Measurements from ENCODE around the gene WBP4.
"Not testable (repeated sequence)": the region's sequence is repeated elsewhere in the genome, so short reads cannot be mapped to it uniquely, and the experiment has no call there.

WBP4 gene, protein sequence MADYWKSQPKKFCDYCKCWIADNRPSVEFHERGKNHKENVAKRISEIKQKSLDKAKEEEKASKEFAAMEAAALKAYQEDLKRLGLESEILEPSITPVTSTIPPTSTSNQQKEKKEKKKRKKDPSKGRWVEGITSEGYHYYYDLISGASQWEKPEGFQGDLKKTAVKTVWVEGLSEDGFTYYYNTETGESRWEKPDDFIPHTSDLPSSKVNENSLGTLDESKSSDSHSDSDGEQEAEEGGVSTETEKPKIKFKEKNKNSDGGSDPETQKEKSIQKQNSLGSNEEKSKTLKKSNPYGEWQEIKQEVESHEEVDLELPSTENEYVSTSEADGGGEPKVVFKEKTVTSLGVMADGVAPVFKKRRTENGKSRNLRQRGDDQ

DNA sequence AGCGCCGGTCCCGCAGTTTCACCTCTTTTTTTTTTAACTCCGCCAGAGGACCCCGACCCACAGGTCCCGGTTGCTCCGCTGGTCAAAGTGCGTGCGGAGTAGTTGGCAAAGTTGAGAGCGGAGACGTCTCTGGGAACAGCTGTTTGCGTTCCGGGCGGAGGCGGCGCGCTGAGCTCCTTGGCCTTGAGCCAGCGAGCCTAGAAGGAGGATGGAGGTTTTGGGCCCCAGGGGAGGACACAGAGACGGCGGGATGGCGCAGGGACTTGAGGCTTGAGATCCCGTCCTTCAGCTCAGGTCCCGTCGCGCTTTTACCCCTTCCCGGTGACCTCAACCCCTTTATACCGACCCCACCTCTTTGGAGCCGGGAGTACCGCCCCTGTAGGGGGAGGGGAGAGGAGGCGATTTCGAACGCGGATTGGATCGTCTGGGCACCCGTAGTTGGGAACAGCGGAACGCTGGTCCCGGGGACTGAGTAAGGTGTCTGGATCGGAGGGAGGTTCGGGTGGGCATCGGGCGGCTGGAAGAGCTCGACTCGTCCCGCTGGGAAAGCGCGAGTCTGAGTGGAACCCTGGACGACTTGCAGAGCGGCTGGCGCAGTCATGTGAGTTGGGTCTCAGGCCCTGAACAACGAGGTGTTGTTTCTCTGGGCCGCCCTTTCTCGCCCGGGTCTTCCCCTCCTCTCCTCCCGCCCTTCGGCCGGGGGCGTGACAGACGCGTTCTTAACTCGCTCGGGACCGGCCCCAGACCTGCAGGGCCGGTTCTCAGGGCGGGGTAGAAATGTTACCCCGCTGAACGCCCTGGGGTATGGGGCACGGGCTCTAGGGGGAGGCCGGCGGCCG is at the start of gene WBP4:
Gene WBP4, plus strand, starts transcription at position 435 of the 839 bp plus-strand sequence. Its CDS starts 165 bp downstream, at position 600.
- peak; percentile 94 for DNase-seq

DNA sequence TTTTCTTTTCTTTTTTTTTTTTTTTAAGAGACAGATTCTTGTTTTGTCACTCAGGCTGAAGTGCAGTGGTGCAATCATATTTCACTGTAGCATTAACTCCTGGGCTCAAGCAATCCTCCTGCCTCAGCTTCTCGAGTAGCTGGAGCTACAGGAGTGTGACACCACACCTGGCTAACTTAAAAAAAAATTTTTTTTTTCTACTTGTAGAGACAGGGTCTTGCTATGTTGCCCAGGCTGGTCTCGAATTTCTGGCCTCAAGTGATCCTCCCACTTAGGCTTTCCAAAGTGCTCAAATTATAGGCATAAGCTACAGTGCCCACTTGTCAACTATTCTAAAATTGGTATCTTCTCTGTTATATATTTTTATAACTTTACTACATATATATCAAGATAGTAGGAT is 48.8 kb upstream of the WBP4 start:
- DNase-seq, result no peak

DNA sequence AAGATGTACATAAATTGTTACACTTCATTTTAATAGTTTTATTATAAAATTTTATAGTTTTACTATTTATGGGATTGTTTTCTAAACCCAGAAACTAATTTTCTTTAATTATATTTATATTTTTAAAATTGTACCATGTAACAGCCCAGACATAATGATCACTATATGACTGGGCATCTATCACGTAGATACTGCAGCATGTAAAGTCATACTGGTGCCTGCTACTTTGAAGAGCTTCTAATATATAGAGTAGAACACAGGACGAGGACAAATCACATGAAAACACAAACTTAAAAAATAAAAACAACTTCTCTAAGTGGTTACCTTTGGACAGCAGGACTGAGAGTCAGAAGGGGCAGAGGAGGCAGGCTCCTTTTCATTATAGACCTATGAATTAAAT is 47.5 kb upstream of the WBP4 start:
- no peak for DNase-seq

DNA sequence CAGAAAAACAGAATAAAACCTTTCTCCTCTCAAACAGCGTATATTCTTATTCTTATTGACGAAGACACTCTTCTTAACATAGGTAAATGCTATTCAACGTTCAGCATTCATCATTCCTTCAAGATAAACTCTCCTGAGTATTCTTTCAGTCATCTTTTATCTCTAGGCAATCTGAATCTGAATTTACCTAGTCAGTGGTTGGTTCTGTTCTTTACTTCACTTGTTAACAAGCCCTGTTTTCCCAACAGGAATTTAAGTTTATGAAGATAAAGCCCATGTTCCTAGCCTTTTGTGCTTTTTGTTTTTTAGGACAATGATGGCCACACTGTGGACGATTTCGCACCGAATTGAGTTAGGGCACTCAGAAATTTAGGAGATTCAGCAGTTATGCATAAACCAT is 45.4 kb upstream of the WBP4 start:
- DNase-seq, result no peak

DNA sequence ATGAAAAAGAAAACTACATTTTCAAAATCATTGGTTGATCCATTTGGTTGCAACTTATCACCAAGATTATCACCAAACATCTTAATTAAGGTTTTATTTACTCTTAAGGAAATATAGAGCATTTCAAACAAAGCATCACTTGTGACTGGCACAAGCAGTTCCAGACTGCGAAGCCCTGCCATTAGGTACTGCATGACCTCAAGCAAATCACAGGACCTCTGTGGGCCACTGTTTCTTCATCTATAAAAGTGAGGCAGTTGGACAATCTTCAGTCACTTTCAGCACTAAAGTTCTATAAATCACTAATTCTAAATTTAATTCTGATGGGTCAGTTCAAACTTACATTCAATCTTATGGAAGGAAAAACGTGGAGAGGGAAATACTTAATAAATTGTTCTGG is 44.1 kb upstream of the WBP4 start:
- DNase-seq, result no peak

DNA sequence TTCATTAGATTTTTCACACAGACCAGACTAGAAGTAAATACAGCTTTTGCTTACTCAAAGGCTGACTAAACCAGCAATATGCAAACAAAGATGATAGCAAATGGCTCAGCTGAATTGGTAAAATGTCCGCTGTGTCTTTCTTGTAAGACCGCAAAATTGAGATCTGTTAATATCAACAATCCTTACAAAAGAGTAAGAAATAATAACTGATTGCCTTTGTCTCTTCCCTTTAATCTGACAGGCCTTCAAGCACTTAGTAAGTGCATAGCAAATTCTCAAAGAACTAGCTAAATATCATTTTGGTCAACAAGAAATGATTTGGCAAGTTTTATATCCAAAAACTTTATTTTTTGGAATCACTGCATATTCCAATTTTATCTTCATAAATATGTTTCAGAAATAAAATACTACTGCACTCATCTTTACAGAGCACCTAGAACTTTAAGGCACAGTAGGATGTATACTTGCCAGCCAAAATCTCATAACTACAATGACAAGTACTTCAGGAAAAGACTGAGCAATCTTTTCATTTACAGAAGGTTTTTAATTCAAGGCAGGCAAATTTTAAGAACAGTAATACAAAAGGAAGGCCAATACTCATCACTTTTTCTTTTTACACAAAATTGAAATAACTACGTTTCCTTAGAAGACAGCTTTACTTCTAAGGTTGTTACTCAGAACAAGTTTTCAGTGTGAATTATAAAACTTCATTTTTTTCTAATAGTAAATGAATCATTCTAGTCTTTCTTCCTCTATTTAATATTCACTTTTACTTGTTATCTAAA is 43.3 kb upstream of the WBP4 start:
- DNase-seq, result no peak

DNA sequence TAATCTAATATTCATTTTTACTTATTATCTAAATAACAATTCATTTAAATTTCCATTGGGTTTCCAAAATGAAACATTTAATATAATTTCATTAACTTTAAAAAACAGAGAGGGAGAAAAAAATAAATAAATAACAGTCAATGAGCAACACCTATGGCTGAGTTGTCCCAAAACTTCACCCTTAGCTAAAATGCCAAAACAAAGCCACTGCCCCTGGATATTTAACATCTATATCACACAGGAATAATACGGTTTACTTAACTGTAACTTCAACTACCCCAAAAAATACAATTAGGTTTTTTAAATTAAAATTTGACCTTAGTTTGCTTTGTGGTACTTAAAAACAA is 42.7 kb upstream of the WBP4 start:
- DNase-seq, result no peak

DNA sequence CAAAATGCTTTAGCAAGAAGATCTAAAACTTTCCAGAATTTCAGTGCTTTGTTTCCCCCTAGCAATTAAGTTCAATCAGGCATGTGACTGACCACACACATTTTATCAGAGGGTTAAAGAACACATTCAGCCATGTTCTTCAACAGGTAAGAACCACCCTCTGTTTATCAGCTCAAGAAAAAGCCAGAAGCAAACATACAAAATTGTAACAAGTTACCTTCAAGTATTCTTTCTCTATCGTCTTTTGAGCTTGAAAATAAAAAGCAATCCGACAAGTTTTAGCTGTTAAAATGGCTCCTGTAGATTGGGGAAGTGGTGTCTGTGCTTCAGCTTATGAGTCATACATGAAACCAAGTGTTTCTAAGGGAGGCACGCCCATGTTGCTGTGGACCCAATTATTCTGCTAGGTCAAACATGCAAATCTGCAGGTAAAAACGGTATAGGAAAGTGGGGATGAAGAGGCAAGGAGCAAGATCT is 42.3 kb upstream of the WBP4 start, which contains the start of gene ELF1:
Gene ELF1, minus strand, starts transcription at position 306 of the 477 bp plus-strand sequence. CDS start 37,262 bp downstream, outside the sequence.
- peak; percentile 76 for DNase-seq

DNA sequence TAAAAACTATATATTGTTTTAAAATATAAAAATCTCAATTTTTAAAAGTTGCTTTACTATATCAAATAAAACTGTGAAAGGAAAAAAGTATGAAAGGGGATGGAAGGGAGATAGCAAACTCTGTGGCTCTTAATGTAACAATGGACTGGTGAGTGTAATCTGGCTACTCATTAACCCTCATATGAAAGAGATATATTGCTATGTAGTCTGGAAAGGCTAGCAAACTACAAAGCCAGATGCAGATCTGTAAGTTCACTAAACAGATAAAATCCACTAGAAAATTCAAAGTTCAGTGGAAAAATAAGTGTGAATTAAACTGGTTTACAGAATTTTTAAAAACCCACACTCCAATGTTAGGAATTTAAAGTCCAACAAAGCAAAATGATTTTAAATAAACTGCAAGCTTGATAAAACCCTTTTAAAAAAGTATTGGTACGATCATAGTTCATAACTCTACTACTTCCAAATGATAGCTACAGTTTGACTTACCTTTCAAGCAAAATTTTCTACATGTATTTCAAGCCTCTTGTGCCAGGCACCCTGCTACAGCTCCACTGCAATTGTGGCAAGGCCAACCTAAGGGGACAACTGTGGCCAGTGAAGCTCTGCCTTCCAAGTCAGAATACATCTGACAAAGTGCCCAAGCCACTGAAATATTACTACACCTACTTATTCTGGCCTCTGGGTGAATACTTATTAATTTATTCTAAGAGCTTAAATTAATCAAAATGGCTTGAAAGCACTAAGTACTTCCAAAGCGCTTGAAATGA is 41.5 kb upstream of the WBP4 start:
- peak; percentile 57 for DNase-seq

DNA sequence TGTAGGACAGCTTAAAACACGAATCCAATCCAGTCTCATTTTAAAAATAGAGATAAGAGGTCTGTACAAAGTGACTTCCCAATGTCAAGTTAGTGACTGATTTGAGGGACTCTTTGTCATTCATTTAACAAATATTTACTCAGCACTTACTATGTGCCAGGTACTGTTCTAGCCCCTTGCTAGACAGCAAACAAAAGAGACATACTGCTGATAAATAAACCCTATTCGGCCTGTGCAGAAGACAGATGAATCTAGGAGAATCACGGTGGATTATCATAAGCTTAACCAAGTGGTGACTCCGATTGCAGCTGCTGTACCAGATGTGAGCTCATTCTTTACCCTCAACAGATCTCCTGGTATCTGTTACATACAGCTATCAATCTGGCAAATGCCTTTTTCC is 35.8 kb upstream of the WBP4 start:
- DNase-seq, result no peak

DNA sequence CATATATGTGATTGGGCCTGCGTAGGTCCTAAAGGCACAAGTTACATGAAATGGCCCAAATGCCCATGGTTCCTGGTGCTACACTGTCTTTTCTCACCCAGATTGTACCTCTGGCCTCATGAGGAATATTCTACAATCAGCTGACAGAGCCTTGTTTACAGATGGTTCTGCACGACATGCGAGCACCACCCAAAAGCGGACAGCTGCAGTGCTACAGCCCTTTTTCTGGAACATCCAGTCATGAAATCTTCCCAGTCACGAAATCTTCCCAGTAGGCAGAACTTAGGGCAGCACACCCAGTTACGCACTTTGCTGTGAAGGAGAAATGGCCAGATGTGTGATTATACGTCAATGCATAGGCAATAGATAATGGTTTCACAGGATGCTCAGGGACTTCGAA is 34.5 kb upstream of the WBP4 start:
- no peak for DNase-seq

DNA sequence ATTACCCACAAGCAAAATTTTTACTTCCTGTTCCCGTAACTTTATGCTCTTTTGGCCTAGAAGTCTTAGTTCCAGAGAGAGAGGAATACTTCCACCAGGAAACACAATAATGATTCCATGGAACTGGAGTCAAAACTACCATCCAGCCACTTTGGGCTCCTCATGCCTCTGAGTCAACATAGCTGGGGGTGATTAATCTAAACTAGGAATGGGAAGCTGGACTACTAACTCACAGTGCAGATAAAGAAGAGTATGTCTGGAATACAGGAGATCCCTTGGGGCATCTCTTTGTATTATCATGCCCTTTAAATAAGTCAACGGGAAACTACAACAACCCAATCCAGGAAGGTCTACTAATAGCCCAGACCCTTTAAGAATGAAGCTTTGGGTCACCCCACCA is 33.3 kb upstream of the WBP4 start:
- DNase-seq, result no peak

DNA sequence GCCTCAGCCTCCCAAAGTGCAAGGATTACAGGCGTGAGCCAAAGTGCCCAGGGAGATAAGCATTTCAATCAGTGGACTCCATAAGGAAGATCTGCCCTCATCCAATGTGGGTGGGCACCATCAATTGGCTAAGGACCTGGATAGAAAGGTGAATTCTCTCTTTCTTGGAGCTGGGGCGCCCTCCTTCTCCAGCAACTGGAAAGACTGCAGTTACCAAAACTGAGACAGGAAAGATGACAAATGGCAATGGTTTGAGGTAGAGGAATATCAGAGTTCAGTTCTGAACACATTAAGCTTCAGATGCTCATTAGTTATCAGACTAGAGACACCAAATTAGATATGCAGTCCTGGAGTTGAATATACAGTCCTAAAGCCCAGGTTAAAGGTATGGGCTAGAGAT is 31.7 kb upstream of the WBP4 start:
- no peak for DNase-seq

DNA sequence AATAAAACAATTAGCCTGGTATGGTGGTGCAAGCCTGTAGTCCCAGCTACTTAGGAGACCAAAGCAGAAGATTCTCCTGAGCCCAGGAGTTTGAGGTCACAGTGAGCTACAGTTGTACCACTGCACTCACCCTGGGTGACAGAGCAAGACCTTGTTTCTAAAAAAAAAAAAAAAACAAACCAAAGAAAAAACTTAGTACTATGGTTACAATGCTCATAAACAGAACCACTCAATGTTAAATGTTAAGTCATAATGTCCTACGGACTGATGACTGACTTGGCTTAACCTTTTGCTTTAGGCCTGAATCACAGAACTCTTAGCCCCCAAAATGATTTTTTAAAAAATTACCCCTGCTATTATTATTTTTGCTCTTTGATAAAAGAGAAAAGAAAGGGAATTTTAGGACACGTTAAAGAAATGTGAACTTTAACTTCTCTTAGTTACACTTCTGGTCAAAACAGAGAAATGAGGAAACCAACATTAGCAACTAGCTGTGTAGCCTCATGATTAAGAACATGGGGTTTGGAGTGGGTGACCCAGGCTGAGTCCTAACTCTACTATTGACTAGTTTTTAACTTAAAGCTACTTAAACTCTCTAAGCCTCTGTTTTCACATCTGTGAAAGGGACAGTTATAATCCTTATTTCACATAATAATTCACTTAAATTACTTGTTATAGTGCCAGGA is 28.5 kb upstream of the WBP4 start:
- DNase-seq, result no peak

DNA sequence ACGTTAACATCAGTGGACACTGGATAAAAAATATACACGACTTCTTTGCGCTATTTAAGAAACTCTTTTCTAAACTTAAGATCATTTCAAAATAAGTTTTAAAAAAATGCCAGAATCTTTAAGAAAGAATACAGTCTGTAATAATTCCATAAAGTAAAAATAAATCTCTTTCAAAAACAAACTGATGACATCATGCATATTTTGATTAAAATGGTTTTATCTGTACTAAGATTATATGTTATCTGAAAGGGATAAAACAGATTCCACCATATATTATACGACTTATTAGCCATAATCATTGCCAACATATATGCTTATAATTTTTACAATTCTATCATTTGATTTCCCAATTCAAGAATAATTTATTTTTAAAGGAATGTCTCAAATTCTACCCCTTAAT is 26.9 kb upstream of the WBP4 start:
- no peak for DNase-seq

DNA sequence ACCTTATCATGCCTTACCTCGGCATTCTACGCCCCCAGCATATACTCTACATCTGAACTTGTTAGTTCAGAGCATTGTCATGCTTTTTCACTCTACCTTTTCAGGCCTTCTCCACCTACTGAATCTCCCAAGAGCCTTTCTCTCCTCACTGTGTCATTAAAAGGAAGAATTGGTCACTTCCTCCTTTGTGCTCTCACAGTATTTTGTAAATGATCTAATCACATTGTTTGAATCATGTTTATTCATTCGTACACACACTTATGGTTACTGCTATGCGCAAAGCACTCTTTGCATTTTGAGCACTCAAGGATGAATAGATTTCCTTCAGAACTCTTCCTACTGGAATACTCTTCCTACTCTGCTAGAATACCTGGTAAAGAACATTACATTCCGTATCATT is 26.4 kb upstream of the WBP4 start:
- DNase-seq, result peak; percentile 51

DNA sequence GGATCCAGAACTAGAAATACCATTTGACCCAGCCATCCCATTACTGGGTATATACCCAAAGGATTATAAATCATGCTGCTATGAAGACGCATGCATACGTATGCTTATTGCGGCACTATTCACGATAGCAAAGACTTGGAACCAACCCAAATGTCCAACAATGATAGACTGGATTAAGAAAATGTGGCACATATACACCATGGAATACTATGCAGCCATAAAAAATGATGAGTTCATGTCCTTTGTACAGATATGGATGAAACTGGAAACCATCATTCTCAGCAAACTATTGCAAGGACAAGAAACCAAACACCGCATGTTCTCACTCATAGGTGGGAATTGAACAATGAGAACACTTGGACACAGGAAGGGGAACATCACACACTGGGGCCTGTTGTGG is 24.8 kb upstream of the WBP4 start:
- DNase-seq, result not testable (repeated sequence)

DNA sequence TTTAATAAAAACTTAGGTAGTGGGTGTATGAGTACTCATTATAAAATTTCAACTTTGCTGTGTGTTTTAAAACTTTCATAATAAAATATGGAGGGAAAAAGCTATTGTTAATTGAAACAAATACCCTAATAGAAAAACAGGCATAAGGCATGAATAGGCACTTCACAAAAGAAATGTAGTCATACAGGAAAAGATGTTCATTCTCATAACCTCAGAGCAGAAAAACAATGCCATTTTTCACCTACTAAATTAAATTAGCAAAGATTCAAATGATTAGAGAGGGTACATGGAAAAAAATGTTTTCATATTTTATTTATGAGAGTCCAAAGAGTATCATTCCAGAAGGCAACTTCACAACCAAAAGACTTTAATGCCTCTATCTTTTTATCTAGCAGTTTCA is 21.6 kb upstream of the WBP4 start:
- DNase-seq, result no peak

DNA sequence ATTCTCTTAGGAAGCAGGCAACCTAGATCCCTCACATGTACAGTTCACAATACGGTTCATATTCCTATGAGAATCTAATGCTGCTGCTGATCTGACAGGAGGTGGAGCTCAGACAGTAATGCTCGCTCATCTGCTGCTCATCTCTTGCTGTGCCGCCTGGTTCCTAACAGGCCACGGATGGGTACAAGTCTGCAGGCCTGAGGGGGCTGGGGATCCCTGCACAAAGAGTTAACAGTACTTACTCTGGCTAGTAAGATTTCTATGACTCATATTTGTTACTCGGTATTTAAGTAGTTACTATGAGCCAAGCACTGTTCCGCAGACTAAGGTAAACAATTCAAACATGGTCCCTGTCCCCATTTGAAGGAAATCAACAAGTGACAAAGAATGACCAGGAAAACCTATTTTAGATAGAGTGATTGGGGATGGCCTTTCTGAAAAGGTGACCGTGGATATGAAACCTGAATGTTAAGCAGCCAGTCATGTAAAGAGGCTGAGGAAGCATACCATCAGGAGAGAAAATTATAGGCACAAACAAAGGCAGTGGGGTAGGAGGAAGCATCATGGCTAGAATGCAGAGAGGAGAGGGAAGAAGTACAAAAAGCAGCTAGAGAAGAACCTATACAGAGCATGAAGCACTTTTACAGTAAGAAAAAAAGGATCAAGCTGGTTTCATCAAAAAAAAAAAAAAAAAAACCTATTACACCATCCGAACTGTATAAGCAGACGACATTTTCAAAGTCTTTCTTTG is 20.6 kb upstream of the WBP4 start:
- no peak for DNase-seq

DNA sequence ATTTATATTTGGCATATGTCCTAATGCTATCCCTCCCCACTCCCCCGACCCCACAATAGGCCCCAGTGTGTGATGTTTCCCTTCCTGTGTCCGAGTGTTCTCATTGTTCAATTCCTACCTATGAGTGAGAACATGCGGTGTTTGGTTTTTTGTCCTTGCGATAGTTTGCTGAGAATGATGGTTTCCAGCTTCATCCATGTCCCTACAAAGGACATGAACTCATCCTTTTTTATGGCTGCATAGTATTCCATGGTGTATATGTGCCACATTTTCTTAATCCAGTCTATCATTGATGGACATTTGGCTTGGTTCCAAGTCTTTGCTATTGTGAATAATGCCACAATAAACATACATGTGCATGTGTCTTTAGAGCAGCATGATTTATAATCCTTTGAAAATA is 18.9 kb upstream of the WBP4 start:
- not testable (repeated sequence) for DNase-seq

DNA sequence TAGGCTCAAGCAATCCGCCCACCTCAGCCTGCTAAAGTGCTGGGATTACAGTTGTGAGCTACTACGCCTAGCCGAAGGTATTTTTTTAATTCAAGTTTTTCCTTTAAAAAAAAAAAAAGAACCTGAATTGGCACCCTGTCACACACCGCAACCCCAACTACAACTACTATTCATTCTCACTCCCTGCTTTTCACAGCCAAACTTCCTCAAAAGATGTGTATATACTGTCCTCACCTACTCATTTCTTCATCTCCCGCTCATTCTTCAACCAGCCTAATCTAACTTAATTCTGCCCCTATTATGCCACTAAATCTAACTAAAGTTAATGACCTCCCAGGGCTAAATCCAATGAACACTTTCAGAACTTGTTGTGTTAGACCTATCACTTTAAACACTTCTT is 12.7 kb upstream of the WBP4 start:
- no peak for DNase-seq
